HUES64 (cell line): ENCODE results near the gene GNB1L.

Experiments
- H3K27ac ChIP-seq: 2 replicates; pipeline ENCODE4 v1.7.0; 2013; ENCODE audit warnings: low read depth, low read length, inconsistent platforms
- H3K27me3 ChIP-seq: 2 replicates; pipeline ENCODE4 v1.6.1; 2013; ENCODE audit warnings: mild to moderate bottlenecking, low read length; ENCODE audit not compliant: insufficient read depth
- H3K36me3 ChIP-seq: 2 replicates; pipeline ENCODE4 v1.6.1; 2013; ENCODE audit warnings: mild to moderate bottlenecking, low read length; ENCODE audit not compliant: insufficient read depth
- H3K4me1 ChIP-seq: 2 replicates; pipeline ENCODE4 v1.6.1; 2013; ENCODE audit warnings: mild to moderate bottlenecking, low read length, moderate library complexity; ENCODE audit not compliant: insufficient read depth
- H3K4me3 ChIP-seq: 2 replicates; pipeline ENCODE4 v1.5.1; 2013; ENCODE audit warnings: mild to moderate bottlenecking, low read length, moderate library complexity
- H3K9ac ChIP-seq: 2 replicates; pipeline ENCODE4 v1.6.1; 2013; ENCODE audit warnings: mild to moderate bottlenecking, low read depth, low read length
- H3K9me3 ChIP-seq: 2 replicates; pipeline ENCODE4 v1.6.1; 2013; ENCODE audit warnings: low read depth, low read length; ENCODE audit not compliant: insufficient read depth
- WGBS: fragments of 150-250, 120-280 bp; methylation state at CpG from one replicate; pipeline ENCODE4 v1.1.7; 2013; ENCODE audit warnings: missing lambda C conversion rate; 5-methylcytosine and 5-hydroxymethylcytosine counted together

The GNB1L gene

DNA sequence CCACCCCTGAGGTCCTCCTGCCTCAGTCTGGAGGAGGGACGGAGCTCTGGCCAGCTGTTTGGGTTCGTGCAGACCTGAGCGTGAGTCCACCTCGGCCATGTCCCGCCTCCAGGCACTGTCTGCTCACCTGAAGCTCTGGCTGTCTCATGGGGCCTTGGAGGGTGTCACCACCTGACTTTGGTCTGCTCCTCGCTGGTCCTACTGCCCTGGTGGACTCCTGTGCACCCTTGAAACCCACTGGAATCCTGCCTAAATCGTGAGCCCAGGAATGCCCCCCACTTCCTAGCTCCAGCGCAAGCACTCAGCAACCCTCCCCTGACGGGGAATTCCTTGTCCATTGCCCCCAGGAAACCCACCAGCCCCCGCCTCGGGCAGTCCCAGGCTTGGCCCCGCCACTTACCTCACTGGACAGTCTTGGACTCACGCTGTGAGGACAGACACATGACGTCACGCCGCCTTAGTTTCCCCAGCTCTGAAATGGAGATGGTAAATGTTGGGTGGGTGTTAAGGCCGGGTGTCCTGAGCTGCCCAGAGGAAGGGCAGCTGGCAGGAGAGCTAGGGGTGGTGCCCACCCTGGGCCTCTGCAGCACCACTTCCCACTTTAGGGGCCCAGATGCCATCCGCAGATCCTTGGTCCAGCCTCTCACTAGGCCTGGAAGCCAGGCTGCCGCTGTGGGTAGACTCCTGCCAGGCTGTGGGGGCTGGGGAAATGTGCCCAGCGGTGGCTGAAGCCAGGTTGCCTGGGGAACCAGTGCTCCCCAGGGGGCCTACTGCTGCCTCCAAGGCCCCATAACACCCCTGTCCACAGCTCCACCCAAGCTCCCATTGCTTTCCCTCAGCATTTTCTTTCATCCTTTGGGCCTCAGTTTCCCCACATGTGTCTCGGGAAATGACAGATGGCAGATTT is 112.3 kb downstream of the GNB1L start:
- H3K9me3 ChIP-seq = no peaks in the 10 kb centered on the region
- 91% methylated on average over 21 of the region's 21 CpGs for WGBS
- no peaks in the 10 kb centered on the region for H3K36me3 ChIP-seq
- no peak overlapping the region for H3K4me3 ChIP-seq
- H3K27ac ChIP-seq = no peak overlapping the region
- H3K4me1 ChIP-seq = peaks cover 12% of the 10 kb centered on the region
- H3K27me3 ChIP-seq = no peaks in the 10 kb centered on the region; the same call in 1 of the 2 replicates
- H3K9ac ChIP-seq = no peak overlapping the region

DNA sequence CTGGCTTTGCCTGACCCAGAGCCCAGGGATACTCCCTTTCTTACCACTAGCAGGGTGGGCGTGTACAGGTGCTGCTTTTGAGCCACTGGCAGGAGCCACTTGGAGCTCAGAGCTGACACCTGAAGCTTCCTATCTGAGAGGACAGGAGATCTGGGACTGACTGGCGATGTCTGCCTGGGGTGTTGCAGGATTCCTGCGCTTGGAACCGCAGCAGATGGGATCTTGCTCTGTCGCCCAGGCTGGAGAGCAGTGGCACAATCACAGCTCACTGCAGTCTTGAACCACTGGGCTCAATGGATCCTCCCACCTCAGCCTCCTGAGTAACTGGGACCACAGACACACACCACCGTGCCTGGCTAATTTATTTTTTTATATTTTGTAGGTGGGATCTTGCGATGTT is 113.6 kb downstream of the GNB1L start:
- Histone ChIP-seq H3K9ac (no peak overlapping the region), H3K4me3 (no peak overlapping the region), H3K9me3 (no peaks in the 10 kb centered on the region), H3K4me1 (peaks cover 12% of the 10 kb centered on the region), H3K27ac (no peak overlapping the region), H3K27me3 (no peaks in the 10 kb centered on the region; the same call in 1 of the 2 replicates), H3K36me3 (no peaks in the 10 kb centered on the region)
- 95% methylated on average over 7 of the region's 7 CpGs for WGBS

DNA sequence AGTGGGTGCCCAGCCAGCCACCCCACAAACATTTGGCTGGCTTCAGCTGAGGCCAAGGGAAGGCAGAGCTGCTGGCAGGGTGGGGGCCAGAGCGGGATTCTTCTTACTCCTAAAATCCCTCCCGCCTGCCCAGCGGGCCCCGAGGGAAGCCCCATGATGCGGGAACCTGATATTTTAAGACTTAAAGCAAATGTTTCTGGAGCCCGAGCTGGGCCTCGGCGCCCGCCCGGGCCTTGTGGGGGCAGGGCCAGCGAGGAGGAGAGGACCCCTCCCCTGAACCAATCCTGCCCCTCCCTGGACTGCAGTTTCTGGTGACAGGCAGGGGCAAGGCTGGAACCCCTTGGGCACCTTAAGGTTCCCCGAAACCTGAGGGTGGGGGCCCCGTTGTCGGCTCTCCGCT is 114.1 kb downstream of the GNB1L start:
- H3K27ac ChIP-seq = no peak overlapping the region
- no peaks in the 10 kb centered on the region; the same call in 1 of the 2 replicates for H3K27me3 ChIP-seq
- no peak overlapping the region for H3K9ac ChIP-seq

DNA sequence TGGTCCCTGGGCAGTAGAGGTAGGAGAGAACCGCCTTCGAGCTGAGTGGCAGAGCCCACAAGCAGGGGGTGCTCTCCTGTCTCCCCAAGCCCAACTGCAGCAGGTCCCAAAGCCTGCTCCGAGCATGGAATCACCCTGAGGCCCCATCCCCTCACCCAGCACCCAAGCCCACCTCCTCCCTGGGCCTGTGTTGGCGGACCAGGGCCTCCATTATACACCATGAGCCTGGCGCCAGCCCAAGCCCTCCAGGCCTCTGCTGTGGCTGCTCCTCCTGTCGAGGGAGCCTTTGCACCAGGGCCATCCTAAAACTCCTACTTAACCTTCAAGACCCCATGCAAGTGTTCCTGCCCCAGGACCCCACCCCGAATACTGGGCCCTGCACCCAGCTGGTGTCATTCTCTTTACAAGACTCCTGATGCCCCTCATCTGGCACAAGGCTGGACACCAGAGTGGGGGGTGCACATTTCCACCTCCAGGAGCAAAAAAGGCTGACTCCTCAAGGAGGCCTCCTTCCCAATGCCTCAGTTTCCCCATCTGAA is 114.7 kb downstream of the GNB1L start:
- Histone ChIP-seq H3K4me3 (no peak overlapping the region), H3K36me3 (no peaks in the 10 kb centered on the region), H3K4me1 (peaks cover 8% of the 10 kb centered on the region), H3K9ac (no peak overlapping the region), H3K27ac (no peak overlapping the region), H3K9me3 (no peaks in the 10 kb centered on the region), H3K27me3 (no peaks in the 10 kb centered on the region; the same call in 1 of the 2 replicates)
- 87% methylated on average over 7 of the region's 7 CpGs for WGBS

More for the DNA sequence above, 114.1 kb downstream of the GNB1L start:
- Histone ChIP-seq H3K9me3 (no peaks in the 10 kb centered on the region), H3K4me1 (peaks cover 11% of the 10 kb centered on the region), H3K36me3 (no peaks in the 10 kb centered on the region), H3K4me3 (no peak overlapping the region)
- 91% methylated on average over 15 of the region's 15 CpGs for WGBS

DNA sequence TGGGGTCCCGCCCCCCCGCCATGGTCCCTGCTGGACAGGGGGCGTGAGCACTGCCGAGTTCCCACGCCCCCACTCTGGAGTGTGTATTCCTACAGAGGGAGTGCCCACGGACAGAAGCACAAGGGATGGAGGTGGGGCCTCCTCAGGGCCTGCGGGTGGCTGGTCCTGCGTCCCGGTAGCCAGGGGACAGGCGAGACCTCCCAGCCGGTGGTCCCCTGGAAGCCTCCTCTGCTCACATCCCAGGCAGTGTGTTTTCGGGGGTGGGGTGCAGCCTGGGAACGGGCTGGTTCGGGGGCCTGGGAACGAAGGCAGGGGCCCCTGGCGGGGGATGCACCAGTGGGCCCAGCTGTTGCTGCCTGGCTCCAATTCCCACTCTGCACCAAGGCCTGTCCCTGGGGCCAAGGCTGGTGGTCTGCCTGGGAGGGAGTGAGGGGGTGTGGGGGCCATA is 115.2 kb downstream of the GNB1L start:
- Histone ChIP-seq H3K27ac (no peak overlapping the region), H3K4me3 (no peak overlapping the region), H3K9ac (no peak overlapping the region), H3K36me3 (no peaks in the 10 kb centered on the region), H3K4me1 (peaks cover 8% of the 10 kb centered on the region), H3K27me3 (no peaks in the 10 kb centered on the region; the same call in 1 of the 2 replicates), H3K9me3 (no peaks in the 10 kb centered on the region)
- WGBS = 86% methylated on average over 16 of the region's 16 CpGs

DNA sequence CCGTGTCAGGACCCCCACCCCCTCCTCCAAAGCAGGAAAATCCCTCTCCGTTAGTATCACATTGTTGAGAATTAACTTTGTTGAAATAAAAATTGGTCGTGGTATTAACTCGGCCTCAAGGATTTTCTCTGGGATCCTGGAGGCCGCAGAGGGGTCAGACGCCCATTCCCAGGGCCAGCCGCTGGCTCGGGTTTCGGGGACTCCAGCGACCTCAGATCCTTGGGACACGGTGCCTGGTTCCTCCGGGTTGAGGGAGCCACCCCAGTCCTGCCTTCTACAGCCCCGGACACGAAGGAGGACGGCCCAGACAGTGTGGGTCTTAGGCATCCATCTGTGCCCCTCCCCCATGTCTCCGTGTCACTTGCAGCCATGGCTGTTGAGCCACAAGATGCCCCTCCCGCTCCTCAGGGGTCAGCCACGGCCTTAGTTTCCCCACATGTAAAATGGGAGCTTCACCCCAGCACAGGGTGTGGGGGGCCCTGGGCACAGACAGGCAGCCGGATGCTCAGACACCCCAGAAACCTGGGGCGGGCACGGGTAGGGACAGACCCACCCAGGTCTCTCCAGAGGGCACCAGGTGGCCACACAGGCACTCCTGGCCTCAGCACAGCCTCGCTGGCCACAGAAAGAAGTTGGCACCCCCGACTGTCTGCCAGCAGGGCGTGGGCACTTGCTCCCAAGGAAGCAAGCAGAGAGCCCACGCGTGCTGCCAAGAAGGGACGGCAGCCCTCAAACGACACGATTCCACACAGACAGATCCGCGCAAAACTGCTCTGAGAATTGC is 115.8 kb downstream of the GNB1L start:
- Histone ChIP-seq H3K4me1 (peaks cover 8% of the 10 kb centered on the region), H3K4me3 (no peak overlapping the region), H3K27ac (no peak overlapping the region), H3K27me3 (no peaks in the 10 kb centered on the region; the same call in 1 of the 2 replicates), H3K9ac (no peak overlapping the region), H3K36me3 (no peaks in the 10 kb centered on the region), H3K9me3 (no peaks in the 10 kb centered on the region)
- 85% methylated on average over 30 of the region's 31 CpGs for whole genome bisulfite sequencing

DNA sequence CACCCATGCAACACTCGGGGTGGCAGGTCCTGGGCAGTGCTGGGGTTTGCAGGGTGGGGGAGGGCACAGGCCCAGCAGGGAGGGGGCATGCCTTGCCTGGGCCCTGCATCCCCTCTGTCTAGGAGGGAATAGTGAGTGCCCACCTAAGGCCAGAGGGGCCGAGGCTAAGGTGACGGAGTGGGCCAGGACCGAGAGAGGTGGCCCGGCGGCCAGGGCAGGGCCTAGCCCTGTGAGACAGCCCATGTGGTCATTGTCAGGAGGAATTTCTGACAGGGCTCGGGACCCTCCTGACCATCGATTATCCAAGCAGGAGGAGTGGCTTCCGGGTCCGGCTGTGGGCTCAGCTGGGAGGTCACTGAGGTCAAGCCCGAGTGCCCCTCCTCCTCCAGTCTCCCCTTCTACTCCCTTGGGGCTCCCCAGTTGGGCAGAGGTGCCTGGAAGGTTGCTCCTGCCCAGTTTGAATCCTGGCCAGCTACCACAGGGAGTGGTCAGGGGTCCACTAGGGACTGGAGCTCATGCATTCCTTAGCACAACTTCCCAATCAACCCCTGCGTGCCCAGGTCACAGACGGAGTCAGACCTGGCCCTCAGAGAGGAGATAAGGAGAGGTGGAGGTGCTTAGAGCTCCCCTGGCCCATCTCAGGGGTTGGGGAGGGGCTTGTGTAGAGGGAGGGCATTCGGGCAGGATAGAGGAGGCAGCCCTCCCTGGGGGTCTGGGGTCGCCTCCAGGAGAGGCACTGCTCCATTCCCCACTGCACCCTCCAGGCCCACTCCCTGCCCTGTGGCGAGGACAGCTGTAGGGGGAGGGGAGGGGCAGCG is 116.6 kb downstream of the GNB1L start:
- Histone ChIP-seq H3K27me3 (no peaks in the 10 kb centered on the region; the same call in 1 of the 2 replicates), H3K27ac (no peak overlapping the region), H3K36me3 (no peaks in the 10 kb centered on the region), H3K4me3 (no peak overlapping the region), H3K9me3 (no peaks in the 10 kb centered on the region), H3K9ac (no peak overlapping the region), H3K4me1 (peaks cover 8% of the 10 kb centered on the region)
- 94% methylated on average over 13 of the region's 17 CpGs for WGBS

DNA sequence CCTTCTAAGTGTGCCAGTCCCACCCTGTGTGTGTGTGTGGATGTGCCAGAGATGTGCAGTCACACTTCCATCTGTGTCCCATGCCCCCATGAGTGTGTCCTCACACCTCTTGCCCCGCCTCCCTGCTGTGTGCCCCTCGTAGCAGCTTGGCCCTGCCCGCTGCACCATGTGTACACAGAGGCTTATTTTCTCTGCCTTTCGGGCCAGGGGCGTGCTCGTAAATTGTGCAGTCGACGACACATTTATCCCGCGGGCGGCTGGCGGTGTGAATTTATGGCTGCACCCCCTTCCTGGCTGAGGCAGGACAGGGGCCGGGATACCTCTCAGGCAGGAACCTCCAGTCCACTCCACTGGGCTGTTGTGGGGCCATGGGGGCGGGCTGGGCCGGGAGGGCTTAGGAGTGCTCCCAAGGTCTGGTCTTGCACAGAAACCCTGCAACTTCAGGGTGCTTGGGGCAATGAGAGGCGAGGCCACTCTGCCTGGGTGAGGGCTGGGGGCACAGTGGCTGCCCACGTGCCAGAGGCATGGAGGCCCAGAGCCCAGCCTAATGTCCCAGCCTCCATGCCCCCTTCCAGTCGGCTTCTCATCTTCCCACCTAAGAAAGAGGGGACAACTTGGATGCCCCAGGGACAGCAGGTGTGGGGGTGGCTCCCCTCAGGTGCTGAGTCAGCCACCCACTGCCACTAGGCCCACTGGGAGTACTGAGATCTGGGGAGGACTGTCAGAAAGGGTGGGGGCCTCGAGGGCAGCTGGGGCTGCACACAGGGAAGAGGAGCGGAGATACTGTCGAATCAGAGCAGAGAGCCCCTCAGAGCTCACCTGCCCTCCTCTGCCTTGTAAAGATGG is 118.8 kb downstream of the GNB1L start:
- Histone ChIP-seq H3K27ac (no peak overlapping the region), H3K36me3 (no peaks in the 10 kb centered on the region), H3K9me3 (no peaks in the 10 kb centered on the region), H3K27me3 (no peaks in the 10 kb centered on the region), H3K4me3 (no peak overlapping the region), H3K9ac (no peak overlapping the region), H3K4me1 (peaks cover 8% of the 10 kb centered on the region)
- 89% methylated on average over 21 of the region's 21 CpGs for WGBS

DNA sequence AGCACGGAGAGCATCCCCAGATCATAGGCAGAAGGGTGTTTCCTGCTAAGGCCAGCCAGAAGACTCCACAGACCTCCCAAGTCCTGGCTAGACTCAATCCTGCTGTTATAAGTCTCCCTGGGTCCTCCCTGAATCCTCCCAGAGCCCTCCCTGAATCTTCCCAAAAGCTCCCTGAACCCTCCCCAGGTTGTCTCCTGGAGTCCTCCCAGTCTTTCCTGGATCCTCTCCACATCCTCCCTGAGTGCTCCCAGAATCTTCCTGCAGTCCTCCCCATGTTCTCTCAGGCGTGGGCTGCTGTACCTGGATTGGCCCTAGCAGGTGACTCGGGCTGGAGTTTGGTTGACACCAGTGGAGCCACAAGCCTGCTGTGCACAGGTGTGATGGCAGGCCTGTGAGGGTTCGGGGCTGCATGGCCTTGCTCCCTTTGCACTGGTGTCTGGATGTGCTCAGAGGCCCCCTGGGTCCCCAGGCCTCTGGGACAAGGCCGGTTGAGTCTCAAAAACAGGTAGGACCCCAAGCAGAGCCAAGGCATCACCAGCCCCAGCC is 119.8 kb downstream of the GNB1L start:
- Histone ChIP-seq H3K4me1 (peaks cover 8% of the 10 kb centered on the region), H3K36me3 (no peaks in the 10 kb centered on the region), H3K4me3 (no peak overlapping the region), H3K27me3 (peaks cover 6% of the 10 kb centered on the region), H3K9ac (no peak overlapping the region), H3K9me3 (no peaks in the 10 kb centered on the region), H3K27ac (no peak overlapping the region)
- WGBS = 89% methylated on average over 5 of the region's 5 CpGs

DNA sequence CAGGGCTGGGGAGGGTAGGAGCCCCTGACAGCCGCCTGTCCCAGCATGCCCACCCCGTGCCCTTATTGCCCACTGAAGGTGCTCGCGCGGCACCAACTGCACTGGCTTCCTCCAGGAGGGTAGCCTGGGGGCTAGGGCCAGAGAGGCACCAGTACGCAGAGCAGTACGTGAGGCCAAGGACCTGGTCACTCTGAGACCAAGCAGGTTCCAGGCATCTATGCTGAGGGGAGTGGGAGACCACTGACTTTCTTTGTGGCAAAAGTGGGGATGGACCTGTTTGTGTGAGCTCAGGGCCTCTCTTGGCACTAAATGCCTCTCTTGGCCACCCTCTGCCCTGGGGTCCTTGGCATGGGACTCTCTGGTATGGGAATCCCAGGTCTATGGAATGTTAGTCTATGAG is 120.5 kb downstream of the GNB1L start:
- Histone ChIP-seq H3K9ac (no peak overlapping the region), H3K27ac (no peak overlapping the region), H3K4me3 (no peak overlapping the region), H3K27me3 (peaks cover 14% of the 10 kb centered on the region), H3K9me3 (no peaks in the 10 kb centered on the region), H3K36me3 (no peaks in the 10 kb centered on the region), H3K4me1 (peaks cover 8% of the 10 kb centered on the region)
- 94% methylated on average over 7 of the region's 7 CpGs for WGBS
